Epithelial cell of esophagus (primary cell): ENCODE results near the gene APC2.

Experiments used
- DNase-seq: peaks from one replicate; pipeline ENCODE4 v3.0.0; 2010; ENCODE audit warnings: low read depth
- H3K4me3 ChIP-seq: 2 replicates; pipeline ENCODE4 v1.5.1; 2011; ENCODE audit warnings: mild to moderate bottlenecking, low read length, control low read depth
- TF ChIP-seq, protein P1 (sequence below): IDR thresholded peaks from 2 replicates; pipeline ENCODE4 v1.5.1; 2011; ENCODE audit warnings: low read depth, mild to moderate bottlenecking, low read length, control low read depth, inconsistent platforms; ENCODE audit not compliant: insufficient read depth; ENCODE audit errors: missing control alignments

The APC2 gene

DNA sequence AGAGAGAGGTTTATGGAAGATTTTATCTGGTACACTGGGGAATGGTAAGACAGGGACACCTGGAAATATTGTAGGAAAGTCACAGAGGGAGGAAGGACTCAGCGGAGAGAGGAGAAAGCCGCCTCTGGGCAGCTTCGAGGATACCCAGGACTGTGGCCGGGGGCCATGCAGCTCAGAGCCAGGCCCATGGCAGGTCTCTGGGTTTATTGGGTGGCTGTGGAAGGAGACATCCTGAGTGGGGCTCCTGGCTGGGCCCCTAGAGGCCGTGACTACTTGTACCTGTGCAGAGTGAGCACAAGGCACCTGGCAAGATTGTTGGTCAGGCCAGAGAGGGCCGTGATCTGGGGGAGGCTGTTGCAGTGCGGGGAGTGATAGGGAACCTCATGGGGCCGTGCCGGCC, 39.1 kb upstream of the APC2 start:
- no peak for DNase-seq
- TF ChIP-seq, protein P1, sequence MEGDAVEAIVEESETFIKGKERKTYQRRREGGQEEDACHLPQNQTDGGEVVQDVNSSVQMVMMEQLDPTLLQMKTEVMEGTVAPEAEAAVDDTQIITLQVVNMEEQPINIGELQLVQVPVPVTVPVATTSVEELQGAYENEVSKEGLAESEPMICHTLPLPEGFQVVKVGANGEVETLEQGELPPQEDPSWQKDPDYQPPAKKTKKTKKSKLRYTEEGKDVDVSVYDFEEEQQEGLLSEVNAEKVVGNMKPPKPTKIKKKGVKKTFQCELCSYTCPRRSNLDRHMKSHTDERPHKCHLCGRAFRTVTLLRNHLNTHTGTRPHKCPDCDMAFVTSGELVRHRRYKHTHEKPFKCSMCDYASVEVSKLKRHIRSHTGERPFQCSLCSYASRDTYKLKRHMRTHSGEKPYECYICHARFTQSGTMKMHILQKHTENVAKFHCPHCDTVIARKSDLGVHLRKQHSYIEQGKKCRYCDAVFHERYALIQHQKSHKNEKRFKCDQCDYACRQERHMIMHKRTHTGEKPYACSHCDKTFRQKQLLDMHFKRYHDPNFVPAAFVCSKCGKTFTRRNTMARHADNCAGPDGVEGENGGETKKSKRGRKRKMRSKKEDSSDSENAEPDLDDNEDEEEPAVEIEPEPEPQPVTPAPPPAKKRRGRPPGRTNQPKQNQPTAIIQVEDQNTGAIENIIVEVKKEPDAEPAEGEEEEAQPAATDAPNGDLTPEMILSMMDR: no peak
- no peak overlapping the region for H3K4me3 ChIP-seq

- peak; percentile 46 for DNase-seq
- TF ChIP-seq, protein P1: no peak
- H3K4me3 ChIP-seq: no peak overlapping the region
Measured at GRCh38 chr19:1411255-1412191, 38.4 kb upstream of the APC2 start.

GRCh38 chr19:1412323-1412923, 37.5 kb upstream of the APC2 start:
- H3K4me3 ChIP-seq: no peak overlapping the region
- no peak for DNase-seq
- TF ChIP-seq, protein P1: no peak

DNA sequence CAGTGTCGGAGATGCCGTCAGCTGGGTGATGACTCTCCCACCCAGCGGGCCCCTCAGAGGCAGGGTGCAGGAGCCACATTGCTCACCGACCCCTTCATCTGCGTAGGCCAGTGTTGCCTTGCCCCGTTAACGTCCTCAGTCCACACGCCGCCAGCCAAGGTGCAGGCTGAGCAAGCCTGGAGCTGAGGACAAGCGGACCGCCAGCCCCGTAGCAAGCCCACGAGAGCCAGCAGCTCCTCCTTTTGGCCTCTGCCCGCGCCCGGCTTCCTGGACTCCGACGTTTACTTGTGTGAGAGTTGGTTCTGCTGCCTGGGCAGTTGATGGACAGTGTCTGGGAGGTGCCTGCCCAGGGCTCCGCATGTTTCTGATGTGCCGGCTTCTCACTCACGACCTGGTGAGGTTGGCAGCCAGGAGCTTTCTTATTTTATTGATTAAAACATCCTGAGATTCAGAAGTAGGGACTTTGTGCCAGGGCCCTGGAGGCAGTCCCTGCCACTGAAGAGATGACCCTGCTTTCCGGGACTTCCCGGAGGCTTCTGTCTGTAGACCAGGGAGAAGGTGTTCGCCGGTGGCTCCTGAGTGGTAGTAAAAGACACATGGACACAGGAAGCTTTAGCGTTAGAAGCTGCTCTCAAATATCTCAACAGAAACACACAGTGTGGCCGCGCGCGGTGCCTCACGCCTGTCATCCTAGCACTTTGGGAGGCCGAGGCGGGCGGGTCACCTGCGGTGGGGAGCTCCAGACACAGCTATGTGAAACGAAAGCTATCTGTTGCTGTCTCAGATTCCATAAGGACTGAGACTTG, 36.7 kb upstream of the APC2 start:
- no peak overlapping the region for H3K4me3 ChIP-seq
- no peak for DNase-seq
- TF ChIP-seq, protein P1: no peak

- TF ChIP-seq, protein P1: no peak
- peak overlapping the region; percentile 12 for H3K4me3 ChIP-seq
- peak; percentile 64 for DNase-seq
Measured at GRCh38 chr19:1416014-1416841, 33.7 kb upstream of the APC2 start.

GRCh38 chr19:1417145-1417544, 32.8 kb upstream of the APC2 start:
- H3K4me3 ChIP-seq: no peak overlapping the region
- DNase-seq: no peak
- TF ChIP-seq, protein P1: no peak
